Stimulated activated CD4-positive, alpha-beta T cell treated with anti-CD3 and anti-CD28 coated beads, Interleukin-4, amount 100 ng/mL, for 48 hours (primary cell): ENCODE data around the gene DISC1.

Experiments used
- DNase-seq, 2 donors: peaks; one replicate each; pipeline ENCODE4 v3.0.0-alpha.2; 2020; ENCODE audit warnings: low read depth in 2 of 2

The DISC1 gene

GRCh38 chr1:231853588-231854207 is 227.1 kb downstream of the DISC1 start:
- DNase-seq = no peak

DNA sequence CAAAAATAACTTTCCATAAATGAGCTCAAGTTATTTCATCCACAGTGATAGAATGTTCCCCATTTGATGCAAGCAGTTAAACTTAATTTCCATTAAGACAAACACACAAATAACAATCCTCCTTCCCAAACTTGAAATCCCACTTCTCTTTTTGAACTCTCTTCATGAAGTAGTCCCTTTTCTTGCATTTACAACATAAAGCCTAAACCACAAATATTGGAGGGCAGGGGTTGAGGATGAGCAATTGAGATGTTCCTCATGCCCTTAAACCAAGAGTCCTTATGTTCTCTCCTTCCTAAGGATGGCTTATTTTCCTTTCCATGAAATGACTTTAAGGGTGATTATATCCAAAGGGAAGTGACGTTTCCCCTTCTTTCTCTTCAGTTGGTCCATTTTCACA is 228.8 kb downstream of the DISC1 start:
- DNase-seq = no peak

DNA sequence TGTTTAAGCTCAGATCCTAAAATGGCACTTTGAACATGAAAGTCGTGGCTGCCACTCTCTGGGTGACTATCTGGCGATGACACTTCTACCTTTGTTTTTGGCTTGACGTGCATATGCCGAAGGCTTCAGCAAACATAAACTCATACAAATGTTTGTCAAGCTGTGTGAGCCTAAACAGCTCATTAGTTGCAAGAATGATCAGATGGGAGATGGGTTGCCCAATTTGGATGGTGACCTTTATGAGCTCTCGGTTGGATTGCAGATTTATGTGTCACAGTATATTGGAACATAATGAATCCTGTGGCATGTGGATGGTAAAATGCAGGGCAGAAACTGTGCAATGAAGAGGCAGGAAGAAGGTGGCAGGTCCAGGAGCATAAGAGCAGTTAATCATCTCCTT is 229.3 kb downstream of the DISC1 start:
- DNase-seq = no peak

GRCh38 chr1:231856426-231856825 is 229.8 kb downstream of the DISC1 start:
- no peak for DNase-seq

DNA sequence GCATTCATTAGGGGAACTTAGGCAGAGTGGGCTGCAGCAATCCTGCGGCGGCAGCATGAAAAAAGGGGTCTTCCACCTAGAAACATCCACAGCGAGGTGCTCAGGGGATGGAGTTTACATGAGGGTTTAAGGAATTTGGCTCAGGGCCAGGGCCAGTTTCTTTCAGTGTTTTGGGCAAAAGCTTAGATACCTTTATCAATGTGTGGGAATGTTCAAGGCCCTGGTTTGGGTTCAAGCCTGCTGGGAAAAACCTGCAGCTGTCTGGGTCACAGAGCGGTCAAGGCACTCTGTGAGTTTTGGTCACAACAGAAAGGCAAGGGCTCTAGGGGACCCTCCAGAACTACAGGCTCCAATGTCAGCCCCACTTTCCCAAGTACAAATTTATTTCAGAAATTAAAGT is 230.3 kb downstream of the DISC1 start:
- DNase-seq = no peak

- DNase-seq = no peak
These were observed 231.1 kb downstream of the DISC1 start for GRCh38 chr1:231857609-231858135.

GRCh38 chr1:231860221-231861088 is 233.9 kb downstream of the DISC1 start:
- no peak for DNase-seq

GRCh38 chr1:231861541-231862481 is 235.2 kb downstream of the DISC1 start:
- DNase-seq = no peak

- DNase-seq = no peak
These were observed 236.0 kb downstream of the DISC1 start for GRCh38 chr1:231862611-231863010.

- DNase-seq = no peak
These were observed 238.7 kb downstream of the DISC1 start for GRCh38 chr1:231865331-231865730.

- DNase-seq = peak; percentile 29 to 49
These were observed 240.1 kb downstream of the DISC1 start for GRCh38 chr1:231866392-231867331.

DNA sequence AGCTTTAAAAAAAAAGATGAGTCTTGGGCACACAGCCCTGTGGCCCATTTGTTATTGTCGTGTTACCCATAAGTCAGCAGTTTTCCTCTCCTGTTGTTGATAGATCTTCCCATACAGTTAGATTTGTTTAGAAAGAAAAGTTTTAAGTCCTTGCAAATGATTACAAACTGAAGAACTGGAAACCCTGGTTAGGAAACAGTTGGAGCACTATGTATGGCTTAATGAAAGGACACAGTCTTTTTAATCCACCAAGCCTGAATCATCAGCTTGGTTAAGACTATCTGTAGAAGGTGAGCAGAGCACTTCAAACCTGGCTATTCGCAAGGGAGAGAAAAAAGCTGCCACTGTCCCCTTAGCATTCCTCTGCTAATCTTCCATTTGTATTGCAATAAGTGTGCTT is 241.0 kb downstream of the DISC1 start:
- DNase-seq = no peak

DNA sequence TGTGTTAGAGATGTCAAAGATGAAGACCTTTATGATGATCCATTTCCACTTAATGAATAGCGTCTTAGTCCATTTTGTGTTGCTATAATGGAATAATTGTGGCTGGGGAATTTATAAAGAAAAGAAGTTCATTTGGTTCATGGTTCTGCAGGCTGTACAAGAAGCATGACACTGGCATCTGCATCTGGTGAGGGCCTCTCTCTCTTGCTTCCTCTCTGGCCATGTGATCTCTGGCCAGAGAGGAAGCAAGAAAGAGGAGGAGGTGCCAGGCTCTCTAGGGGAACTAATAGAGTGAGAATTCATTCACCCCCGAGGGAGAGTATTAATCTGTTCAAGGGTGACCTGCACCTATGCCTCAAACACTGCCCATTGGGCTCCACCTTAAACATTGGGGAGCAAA is 242.8 kb downstream of the DISC1 start:
- no peak for DNase-seq

- no peak for DNase-seq
These were observed 244.9 kb downstream of the DISC1 start for GRCh38 chr1:231871471-231871870.

GRCh38 chr1:231871878-231872277 is 245.3 kb downstream of the DISC1 start:
- DNase-seq = no peak

- DNase-seq = no peak
These were observed 245.9 kb downstream of the DISC1 start for GRCh38 chr1:231872461-231872910.

DNA sequence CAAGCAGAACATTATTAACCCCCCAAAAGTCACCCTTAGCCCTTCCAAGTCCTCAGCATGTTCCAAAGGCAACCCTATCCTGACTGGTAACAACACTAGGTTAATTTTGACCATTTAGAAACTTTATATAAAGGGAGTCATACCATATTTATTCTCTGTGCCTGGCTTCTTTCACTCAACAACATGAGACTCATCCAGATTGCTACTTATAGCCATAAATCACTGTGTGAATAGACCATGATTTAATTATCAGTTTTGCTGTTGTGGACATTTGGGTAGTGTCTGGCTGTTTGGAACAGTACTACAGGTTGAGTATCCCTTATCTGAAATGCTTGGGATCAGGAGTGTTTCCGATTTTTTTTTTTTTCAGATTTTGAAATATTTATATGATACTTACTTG is 252.1 kb downstream of the DISC1 start:
- DNase-seq = no peak

- no peak for DNase-seq
These were observed 252.7 kb downstream of the DISC1 start for GRCh38 chr1:231879296-231879695.

DNA sequence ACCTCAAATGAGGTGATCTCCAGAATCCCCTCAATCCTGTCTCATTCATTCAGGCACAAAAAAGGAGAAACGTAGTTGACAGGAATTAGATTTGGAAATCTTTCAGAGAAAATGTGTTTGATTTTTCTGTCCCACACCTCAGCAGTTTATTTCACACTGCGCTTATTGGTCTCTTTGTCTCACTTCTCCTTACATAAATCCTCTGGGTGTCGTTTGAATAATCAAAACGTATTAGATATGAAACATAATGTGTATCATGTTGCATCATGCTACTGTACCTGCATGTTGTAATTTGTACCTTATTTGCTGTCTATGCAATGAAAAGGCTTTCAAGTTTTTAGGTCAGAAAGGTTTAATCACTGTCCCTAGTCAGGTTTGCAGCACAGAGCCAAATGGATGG is 255.7 kb downstream of the DISC1 start:
- no peak for DNase-seq

DNA sequence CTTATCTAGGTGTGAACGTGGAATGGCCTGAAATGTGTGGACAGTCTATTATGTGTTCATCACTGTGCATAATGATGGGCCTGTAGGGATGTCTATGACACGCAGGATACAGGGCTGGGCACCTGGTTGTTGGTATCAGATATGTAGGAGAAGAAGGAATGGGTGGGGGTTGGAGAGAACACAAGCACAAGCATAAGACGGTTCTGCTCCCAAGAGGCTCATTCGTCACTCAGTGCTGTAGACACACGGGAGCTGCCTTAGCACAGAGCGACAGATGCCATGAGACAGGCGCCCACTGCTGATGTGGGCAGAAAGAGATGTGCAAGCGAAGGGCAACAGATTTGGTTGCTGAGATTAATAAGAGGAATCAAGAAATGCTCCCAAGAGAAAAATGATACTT is 256.2 kb downstream of the DISC1 start:
- DNase-seq = no peak

- no peak for DNase-seq
These were observed 256.8 kb downstream of the DISC1 start for GRCh38 chr1:231883382-231883781.
